SJSA1 (cell line): ENCODE measurements around the gene SDK1. TPM values are rescaled to one million over a fixed set of nuclear protein-coding genes. Genes with fewer than 3 reads are reported as not detected.

Experiments used
- DNase-seq, 2 experiments: peaks; one replicate each; pipeline ENCODE4 v3.0.0-alpha.2; 2015 to 2020; ENCODE audit warnings: low spot score in 2 of 2, low read depth in 1 of 2
- H3K27ac ChIP-seq: fragments of 250-450 bp; sonication (Bioruptor Pico); 2 replicates; pipeline ENCODE4 v1.5.1; 2020; ENCODE audit warnings: mild to moderate bottlenecking, moderate library complexity
- H3K27me3 ChIP-seq: fragments of 250-450 bp; sonication (Bioruptor Pico); replicated peaks from 2 replicates; pipeline ENCODE4 v1.5.1; 2020; ENCODE audit warnings: mild to moderate bottlenecking, moderate library complexity
- H3K36me3 ChIP-seq: fragments of 250-450 bp; sonication (Bioruptor Pico); 2 replicates; pipeline ENCODE4 v1.5.1; 2020; ENCODE audit warnings: mild to moderate bottlenecking
- H3K4me1 ChIP-seq: fragments of 250-450 bp; sonication (Bioruptor Pico); replicated peaks from 2 replicates; pipeline ENCODE4 v1.6.1; 2021; ENCODE audit warnings: mild to moderate bottlenecking
- H3K4me3 ChIP-seq: fragments of 250-450 bp; sonication (Bioruptor Pico); 2 replicates; pipeline ENCODE4 v1.5.1; 2020; ENCODE audit warnings: mild to moderate bottlenecking
- H3K9me3 ChIP-seq: fragments of 250-450 bp; sonication (Bioruptor Pico); replicated peaks from 2 replicates; pipeline ENCODE4 v1.5.1; 2020; ENCODE audit warnings: mild to moderate bottlenecking
- total RNA-seq: library from RNA; depleted of rRNA; stranded (reverse); fragments of >200 nt; shearing (Covaris generic); gene quantifications from 2 replicates; pipeline ENCODE4 v1.2.3, GENCODE V29; 2014

SDK1 gene
- total RNA-seq, 1 experiment from 2014 or later = 8.7 TPM

DNA sequence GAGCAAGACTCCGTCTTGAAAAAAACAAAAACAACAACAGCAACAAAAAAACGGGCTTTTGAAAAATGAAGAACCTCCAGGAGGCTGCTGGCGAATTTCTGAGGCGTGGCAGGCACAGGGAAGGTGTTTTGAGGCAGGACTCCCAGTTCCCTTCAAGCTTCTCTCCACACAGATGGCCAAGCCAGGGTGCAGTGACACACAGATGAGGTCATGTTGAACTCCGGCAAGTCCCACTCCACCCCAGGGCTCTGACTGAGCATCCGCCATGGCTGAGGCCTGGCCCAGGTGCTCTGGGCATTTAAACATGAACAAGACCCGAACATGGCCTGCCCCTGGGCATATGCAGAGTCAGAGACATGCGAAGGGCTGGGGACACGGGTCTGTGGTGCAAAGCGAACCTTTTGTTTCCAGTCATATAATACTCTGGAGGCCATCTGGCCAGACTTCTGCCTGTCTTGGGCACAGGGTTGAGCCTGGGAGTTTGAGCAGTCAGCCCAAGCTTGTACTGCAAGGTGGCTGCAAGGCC is 866.4 kb downstream of the SDK1 start:
- no peak for DNase-seq
- H3K4me1 ChIP-seq = no peaks in the 10 kb centered on the region
- H3K4me3 ChIP-seq = no peak overlapping the region
- H3K27ac ChIP-seq = no peak overlapping the region
- H3K27me3 ChIP-seq = no peaks in the 10 kb centered on the region
- H3K36me3 ChIP-seq = no peaks in the 10 kb centered on the region
- no peaks in the 10 kb centered on the region for H3K9me3 ChIP-seq

DNA sequence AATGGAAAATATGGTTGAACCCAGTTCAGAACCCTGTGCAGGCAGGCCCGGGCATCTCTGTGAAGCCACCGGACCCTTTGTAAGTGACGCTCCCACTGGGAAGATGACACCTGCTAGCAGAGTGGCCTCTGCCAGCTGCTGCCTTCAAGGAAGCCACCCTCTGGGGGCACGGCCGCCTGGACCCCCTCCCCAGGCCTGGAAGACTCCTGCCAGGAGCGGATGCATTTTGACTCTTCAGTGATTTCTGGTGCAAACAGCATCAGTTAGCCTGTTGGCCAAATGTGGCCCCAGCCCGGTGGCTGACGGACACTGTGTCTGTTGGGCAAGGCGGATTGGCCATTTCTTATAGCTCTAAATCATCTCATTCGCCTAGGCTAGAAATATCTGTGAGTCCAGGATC is 867.0 kb downstream of the SDK1 start:
- Histone ChIP-seq H3K27ac (no peak overlapping the region), H3K9me3 (no peaks in the 10 kb centered on the region), H3K4me3 (no peak overlapping the region), H3K4me1 (no peaks in the 10 kb centered on the region), H3K36me3 (no peaks in the 10 kb centered on the region), H3K27me3 (no peaks in the 10 kb centered on the region)
- no peak for DNase-seq

GRCh38 chr7:4168541-4168940 is 867.5 kb downstream of the SDK1 start:
- DNase-seq = no peak
- no peaks in the 10 kb centered on the region for H3K9me3 ChIP-seq

GRCh38 chr7:4169455-4169854 is 868.4 kb downstream of the SDK1 start:
- Histone ChIP-seq H3K27ac (no peak overlapping the region), H3K4me1 (no peaks in the 10 kb centered on the region), H3K4me3 (no peak overlapping the region), H3K36me3 (no peaks in the 10 kb centered on the region), H3K9me3 (no peaks in the 10 kb centered on the region), H3K27me3 (no peaks in the 10 kb centered on the region)
- DNase-seq = no peak

More at GRCh38 chr7:4168541-4168940, 867.5 kb downstream of the SDK1 start:
- Histone ChIP-seq H3K27me3 (no peaks in the 10 kb centered on the region), H3K27ac (no peak overlapping the region), H3K4me3 (no peak overlapping the region), H3K4me1 (no peaks in the 10 kb centered on the region), H3K36me3 (no peaks in the 10 kb centered on the region)

GRCh38 chr7:4170997-4171786 is 870.1 kb downstream of the SDK1 start:
- no peaks in the 10 kb centered on the region for H3K9me3 ChIP-seq
- no peaks in the 10 kb centered on the region for H3K36me3 ChIP-seq
- no peak overlapping the region for H3K27ac ChIP-seq
- H3K27me3 ChIP-seq = no peaks in the 10 kb centered on the region
- DNase-seq = no peak
- no peak overlapping the region for H3K4me3 ChIP-seq
- H3K4me1 ChIP-seq = no peaks in the 10 kb centered on the region

DNA sequence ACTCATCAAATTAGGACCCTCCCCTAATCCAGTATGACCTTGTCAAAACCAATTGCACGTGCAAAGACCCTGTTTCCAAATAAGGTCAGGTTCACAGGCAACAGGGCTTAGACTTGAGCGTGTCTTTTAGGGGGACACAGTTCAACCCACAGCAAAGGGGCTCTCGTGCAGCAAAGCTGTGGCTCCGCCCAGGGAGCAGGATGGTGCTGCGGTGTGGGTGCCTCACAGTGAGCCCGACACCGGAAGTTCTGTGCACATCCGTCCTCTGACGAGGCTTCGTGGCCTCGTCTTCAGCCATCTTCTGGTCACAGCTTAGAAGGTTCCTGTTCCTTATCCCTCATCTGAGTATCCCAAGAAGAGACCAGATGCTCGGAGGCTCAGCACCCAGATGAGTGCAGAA is 871.8 kb downstream of the SDK1 start:
- H3K27ac ChIP-seq = no peak overlapping the region
- H3K36me3 ChIP-seq = no peaks in the 10 kb centered on the region
- no peaks in the 10 kb centered on the region for H3K9me3 ChIP-seq
- no peak for DNase-seq
- H3K4me1 ChIP-seq = no peaks in the 10 kb centered on the region
- H3K4me3 ChIP-seq = no peak overlapping the region
- H3K27me3 ChIP-seq = no peaks in the 10 kb centered on the region

- Histone ChIP-seq H3K4me1 (no peaks in the 10 kb centered on the region), H3K9me3 (no peaks in the 10 kb centered on the region), H3K36me3 (no peaks in the 10 kb centered on the region), H3K27ac (no peak overlapping the region), H3K27me3 (no peaks in the 10 kb centered on the region), H3K4me3 (no peak overlapping the region)
- DNase-seq = no peak
Observed at GRCh38 chr7:4173615-4174014, 872.6 kb downstream of the SDK1 start.

GRCh38 chr7:4174016-4174415 is 873.0 kb downstream of the SDK1 start:
- Histone ChIP-seq H3K4me3 (no peak overlapping the region), H3K27ac (no peak overlapping the region), H3K27me3 (no peaks in the 10 kb centered on the region), H3K4me1 (no peaks in the 10 kb centered on the region), H3K9me3 (no peaks in the 10 kb centered on the region), H3K36me3 (no peaks in the 10 kb centered on the region)
- DNase-seq = no peak

DNA sequence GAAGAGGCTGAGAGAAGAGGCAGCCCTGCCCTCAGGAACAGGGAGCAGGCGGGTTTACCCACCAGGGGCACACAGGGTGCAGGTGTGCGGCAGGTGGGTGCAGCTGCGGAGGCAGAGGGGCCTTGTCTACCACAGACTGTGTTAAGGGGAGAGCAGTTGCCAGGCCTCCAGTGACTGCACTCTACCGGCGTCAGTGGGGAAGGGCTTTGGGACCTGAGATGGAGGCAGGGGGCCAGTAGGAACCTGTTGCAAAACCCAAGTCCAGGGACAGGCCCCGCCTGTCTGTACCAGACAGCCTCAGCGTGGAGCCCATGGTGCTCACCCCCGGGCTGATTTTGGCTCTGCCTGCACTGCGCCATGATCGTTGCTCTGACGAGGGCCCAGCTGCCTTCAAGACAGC is 873.4 kb downstream of the SDK1 start:
- Histone ChIP-seq H3K4me3 (no peak overlapping the region), H3K27ac (no peak overlapping the region), H3K4me1 (no peaks in the 10 kb centered on the region), H3K27me3 (no peaks in the 10 kb centered on the region), H3K36me3 (no peaks in the 10 kb centered on the region), H3K9me3 (no peaks in the 10 kb centered on the region)
- DNase-seq = no peak

GRCh38 chr7:4174884-4175283 is 873.8 kb downstream of the SDK1 start:
- Histone ChIP-seq H3K27ac (no peak overlapping the region), H3K27me3 (no peaks in the 10 kb centered on the region), H3K36me3 (no peaks in the 10 kb centered on the region), H3K4me1 (no peaks in the 10 kb centered on the region), H3K4me3 (no peak overlapping the region), H3K9me3 (no peaks in the 10 kb centered on the region)
- DNase-seq = no peak

- Histone ChIP-seq H3K36me3 (no peaks in the 10 kb centered on the region), H3K27me3 (no peaks in the 10 kb centered on the region), H3K4me1 (no peaks in the 10 kb centered on the region), H3K4me3 (no peak overlapping the region), H3K27ac (no peak overlapping the region), H3K9me3 (no peaks in the 10 kb centered on the region)
- DNase-seq = no peak
Observed at GRCh38 chr7:4175346-4175973, 874.4 kb downstream of the SDK1 start.

DNA sequence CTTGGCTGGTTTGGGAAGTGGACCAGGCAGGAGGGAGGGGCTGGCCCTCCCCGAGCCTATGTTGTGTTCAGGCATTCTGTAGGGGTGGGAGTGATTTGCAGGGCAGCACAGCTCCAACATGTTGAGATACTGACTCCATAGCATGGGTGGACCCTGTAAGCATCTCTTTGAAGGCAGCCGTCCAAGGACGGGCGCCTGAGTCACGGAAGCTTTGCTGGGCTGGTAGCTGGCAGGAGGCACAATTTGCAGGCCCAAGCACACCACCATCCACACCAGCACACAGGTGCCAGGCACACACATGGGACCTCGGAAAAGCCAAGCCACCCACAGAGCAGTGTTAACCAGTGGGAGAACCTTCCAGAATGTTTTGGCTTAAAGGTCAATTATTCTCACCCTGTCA is 875.9 kb downstream of the SDK1 start:
- Histone ChIP-seq H3K4me3 (no peak overlapping the region), H3K27me3 (no peaks in the 10 kb centered on the region), H3K27ac (no peak overlapping the region), H3K4me1 (no peaks in the 10 kb centered on the region), H3K9me3 (no peaks in the 10 kb centered on the region), H3K36me3 (no peaks in the 10 kb centered on the region)
- no peak for DNase-seq

GRCh38 chr7:4178416-4178815 is 877.4 kb downstream of the SDK1 start:
- Histone ChIP-seq H3K4me3 (no peak overlapping the region), H3K9me3 (no peaks in the 10 kb centered on the region), H3K27ac (no peak overlapping the region), H3K4me1 (no peaks in the 10 kb centered on the region), H3K36me3 (no peaks in the 10 kb centered on the region), H3K27me3 (no peaks in the 10 kb centered on the region)
- no peak for DNase-seq

DNA sequence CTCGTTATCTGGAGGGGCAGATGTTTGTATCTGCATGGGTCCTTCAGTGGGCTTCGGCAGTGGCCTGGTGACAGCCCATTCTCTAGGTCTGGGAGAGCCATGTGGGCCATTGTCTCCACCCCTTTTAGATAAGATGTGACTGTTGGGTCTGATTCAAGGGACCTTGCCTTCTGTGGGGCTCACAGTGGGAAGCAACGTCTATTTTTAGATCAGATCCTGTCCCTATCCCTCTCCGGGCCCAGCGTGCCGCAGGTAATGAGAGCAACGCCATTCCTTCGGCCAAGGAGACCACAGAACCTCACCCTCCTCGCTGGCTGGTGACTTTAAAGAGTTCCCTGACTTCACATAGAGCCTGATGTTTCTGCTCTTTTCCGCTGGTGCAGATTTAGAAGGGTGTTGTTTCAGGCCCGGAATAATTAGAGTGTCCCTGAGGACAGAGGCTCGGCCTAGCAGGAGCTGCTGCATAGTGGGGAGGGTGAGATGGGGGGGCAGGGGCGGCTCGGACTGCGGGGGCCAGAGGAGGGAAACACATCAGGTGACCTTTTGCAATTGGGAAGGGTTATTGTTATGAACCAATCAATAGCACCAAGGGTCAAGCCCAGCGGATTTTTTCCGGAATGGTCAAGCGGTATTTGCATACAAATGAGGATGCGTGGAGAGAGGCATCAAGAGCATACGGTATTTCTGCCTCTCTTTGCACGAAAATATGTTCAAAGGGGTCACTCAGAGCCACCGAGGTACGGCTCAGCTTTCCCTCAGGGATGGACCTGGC is 878.0 kb downstream of the SDK1 start:
- H3K4me1 ChIP-seq = no peaks in the 10 kb centered on the region
- H3K27ac ChIP-seq = no peak overlapping the region
- no peaks in the 10 kb centered on the region for H3K9me3 ChIP-seq
- H3K4me3 ChIP-seq = no peak overlapping the region
- DNase-seq = no peak
- H3K27me3 ChIP-seq = no peaks in the 10 kb centered on the region
- H3K36me3 ChIP-seq = no peaks in the 10 kb centered on the region
